HCT116 (cell line): ENCODE measurements around the gene ADNP2. TPM values are rescaled to one million over a fixed set of nuclear protein-coding genes. Genes with fewer than 3 reads are reported as not detected.

Experiments used
- ATAC-seq: fragments of 200-7000 bp; cut with Tn5 transposase; 2 replicates; pipeline ENCODE4 v1.9.1; 2020; ENCODE audit warnings: mild to moderate bottlenecking, moderate library complexity
- BruUV-seq: library from RNA; stranded (reverse); fragments of 400-500 nt; replicated peaks from 2 replicates; lab custom pipeline; 2021; lab: Mats Ljungman, UMichigan
- CTCF ChIA-PET: fragments of 300-600 bp; sonication (Branson Sonifier 250); formaldehyde crosslinking; loops from one replicate; lab custom pipeline; 2021; ENCODE audit warnings: antibody characterized with exemption; lab: Charles Lee
- POLR2A ChIA-PET: fragments of 300-600, 350-600 bp; sonication (Branson Sonifier 250); formaldehyde crosslinking; loops from one replicate; lab custom pipeline; 2021; ENCODE audit warnings: antibody characterized with exemption; lab: Charles Lee
- RAD21 ChIA-PET, 2 experiments: fragments of 300-600 bp; sonication (Branson Sonifier 250); formaldehyde crosslinking; loops; one replicate each; lab custom pipeline; 2023; ENCODE audit warnings: low total read pairs in 2 of 2; ENCODE audit not compliant: uncharacterized antibody in 2 of 2, unreplicated experiment in 2 of 2, low non-redundant PET in 1 of 2; lab: Charles Lee
- DNase-seq: peaks from one replicate; pipeline ENCODE4 v3.0.0-alpha.2; 2010; ENCODE audit warnings: low read depth, low spot score
- H2AFZ ChIP-seq: fragments of 200-600 bp; shearing (Covaris generic), sonication (generic); 2 replicates; pipeline ENCODE4 v1.6.1; 2017; ENCODE audit warnings: low read depth, mixed run types, mixed read lengths, antibody characterized with exemption, low read length; ENCODE audit not compliant: poor library complexity, severe bottlenecking
- H3K27ac ChIP-seq: 2 replicates; pipeline ENCODE4 v1.5.1; 2012; ENCODE audit warnings: low read depth, low read length
- H3K27me3 ChIP-seq: fragments of 200-600 bp; sonication (generic); 2 replicates; pipeline ENCODE4 v1.6.1; 2016; ENCODE audit warnings: mixed run types, low read length, mixed read lengths; ENCODE audit not compliant: insufficient read depth
- H3K36me3 ChIP-seq, 2 experiments: fragments of 200-500 bp in 1 of 2; fragments of 200-600 bp in 1 of 2; sonication (Bioruptor generic) in 1 of 2; sonication (generic) in 1 of 2; 2 replicates each; pipeline versions ENCODE4 v1.5.1 to v1.6.1; 2014 to 2016; ENCODE audit warnings: low read length in 2 of 2, inconsistent platforms in 1 of 2, mixed read lengths in 1 of 2, mixed run types in 1 of 2; ENCODE audit not compliant: insufficient read depth in 2 of 2, control insufficient read depth in 1 of 2
- H3K4me1 ChIP-seq, 2 experiments: fragments of 200-600 bp in 1 of 2; sonication (generic) in 1 of 2; 2 replicates each; pipeline versions ENCODE4 v1.5.1 to v1.6.1; 2012 to 2017; ENCODE audit warnings: low read length in 2 of 2, inconsistent platforms in 1 of 2, mild to moderate bottlenecking in 1 of 2, mixed read lengths in 1 of 2, mixed run types in 1 of 2, moderate library complexity in 1 of 2; ENCODE audit not compliant: insufficient read depth in 2 of 2, control insufficient read depth in 1 of 2
- H3K4me2 ChIP-seq: fragments of 200-600 bp; sonication (generic); 2 replicates; pipeline ENCODE4 v1.6.1; 2017; ENCODE audit warnings: mixed run types, low read length, mixed read lengths
- H3K4me3 ChIP-seq, 2 experiments: fragments of 200-600 bp in 1 of 2; sonication (generic) in 1 of 2; replicated peaks in 1 of 2; 2 replicates each; pipeline ENCODE4 v1.5.1; 2011 to 2016; ENCODE audit warnings: low read length in 2 of 2, control low read depth in 1 of 2, low read depth in 1 of 2, mild to moderate bottlenecking in 1 of 2, mixed read lengths in 1 of 2, mixed run types in 1 of 2
- H3K79me2 ChIP-seq: fragments of 200-600 bp; sonication (generic); 2 replicates; pipeline ENCODE4 v1.6.1; 2017; ENCODE audit warnings: mild to moderate bottlenecking, mixed run types, low read length, moderate library complexity, mixed read lengths; ENCODE audit not compliant: insufficient read depth
- H3K9ac ChIP-seq: fragments of 200-600 bp; sonication (generic); 2 replicates; pipeline ENCODE4 v1.6.1; 2016; ENCODE audit warnings: low read length, mixed read lengths
- H3K9me2 ChIP-seq: fragments of 200-600 bp; sonication (generic), shearing (Covaris generic); 2 replicates; pipeline ENCODE4 v1.6.1; 2017; ENCODE audit warnings: mixed run types, mild to moderate bottlenecking, moderate library complexity; ENCODE audit not compliant: insufficient read depth
- H3K9me3 ChIP-seq, 2 experiments: fragments of 200-500 bp in 1 of 2; fragments of 200-600 bp in 1 of 2; sonication (Bioruptor generic) in 1 of 2; sonication (generic) in 1 of 2; 2 replicates each; pipeline ENCODE4 v1.6.1; 2014 to 2017; ENCODE audit warnings: low read length in 2 of 2, mixed read lengths in 2 of 2, inconsistent platforms in 1 of 2, low read depth in 1 of 2, mild to moderate bottlenecking in 1 of 2, mixed run types in 1 of 2, moderate library complexity in 1 of 2; ENCODE audit not compliant: control insufficient read depth in 1 of 2, insufficient read depth in 1 of 2
- H4K20me1 ChIP-seq: fragments of 200-600 bp; sonication (generic), shearing (Covaris generic); 2 replicates; pipeline ENCODE4 v1.6.1; 2017; ENCODE audit warnings: mixed run types, mild to moderate bottlenecking, moderate library complexity; ENCODE audit not compliant: insufficient read depth
- CBX3 ChIP-seq: IDR thresholded peaks from 2 replicates; pipeline ENCODE4 v1.6.1; 2012; ENCODE audit warnings: low read depth
- CEBPB ChIP-seq: IDR thresholded peaks from 2 replicates; pipeline ENCODE4 v1.6.1; 2012; ENCODE audit warnings: low read depth
- EZH2 ChIP-seq: fragments of 200-600 bp; sonication (generic); IDR thresholded peaks from 2 replicates; pipeline ENCODE4 v1.6.1; 2017; ENCODE audit warnings: antibody characterized with exemption, mixed run types
- EZH2phosphoT487 ChIP-seq: fragments of 200-600 bp; IDR thresholded peaks from 2 replicates; pipeline ENCODE4 v1.6.1; 2018; ENCODE audit warnings: antibody characterized with exemption, borderline replicate concordance
- FOSL1 ChIP-seq: IDR thresholded peaks from 2 replicates; pipeline ENCODE4 v1.6.1; 2012; ENCODE audit warnings: low read depth
- JUND ChIP-seq: IDR thresholded peaks from 2 replicates; pipeline ENCODE4 v1.6.1; 2012
- MAX ChIP-seq: IDR thresholded peaks from 2 replicates; pipeline ENCODE4 v1.6.1; 2012
- POLR2A ChIP-seq: IDR thresholded peaks from 2 replicates; pipeline ENCODE4 v1.7.0; 2011; ENCODE audit warnings: borderline replicate concordance; ENCODE audit not compliant: insufficient read depth, insufficient read length; ENCODE audit errors: extremely low read depth
- POLR2AphosphoS5 ChIP-seq: IDR thresholded peaks from 2 replicates; pipeline ENCODE4 v1.6.1; 2011; ENCODE audit warnings: mild to moderate bottlenecking, low read depth, low read length, moderate library complexity
- RAD21 ChIP-seq: IDR thresholded peaks from 2 replicates; pipeline ENCODE4 v1.6.1; 2012; ENCODE audit warnings: low read depth, mild to moderate bottlenecking
- REST ChIP-seq: IDR thresholded peaks from 2 replicates; pipeline ENCODE4 v1.6.1; 2012; ENCODE audit warnings: low read depth
- SIN3A ChIP-seq: IDR thresholded peaks from 2 replicates; pipeline ENCODE4 v1.6.1; 2012; ENCODE audit warnings: low read depth
- SRF ChIP-seq: IDR thresholded peaks from 2 replicates; pipeline ENCODE4 v1.6.1; 2012; ENCODE audit warnings: low read depth
- TCF7L2 ChIP-seq: IDR thresholded peaks from 2 replicates; pipeline ENCODE4 v1.7.0; 2011; ENCODE audit warnings: borderline replicate concordance, inconsistent platforms; ENCODE audit not compliant: insufficient read depth, insufficient read length; ENCODE audit errors: extremely low read depth
- YY1 ChIP-seq: IDR thresholded peaks from 2 replicates; pipeline ENCODE4 v1.6.1; 2011; ENCODE audit warnings: low read length, low read depth, moderate library complexity, mild to moderate bottlenecking; ENCODE audit not compliant: insufficient replicate concordance; ENCODE audit errors: extremely low read depth
- ZNF274 ChIP-seq: fragments of 200-500 bp; sonication (Bioruptor generic); IDR thresholded peaks from 2 replicates; pipeline ENCODE4 v1.6.1; 2014; ENCODE audit warnings: mild to moderate bottlenecking, low read depth, low read length, inconsistent platforms
- intact Hi-C: fragments of 100-400 bp; cut with micrococcal nuclease; formaldehyde crosslinking; loops from 2 replicates; pipeline ENCODE4 v1.10.0; 2022
- total RNA-seq: library from RNA; stranded (reverse); gene quantifications from one replicate; pipeline ENCODE4 v1.2.1, GENCODE V29; 2021; ENCODE audit not compliant: unreplicated experiment
- TF ChIP-seq, protein P1 (sequence below): IDR thresholded peaks from 2 replicates; pipeline ENCODE4 v1.6.1; 2012

Gene ADNP2
- total RNA-seq, 1 experiment from 2014 or later: 45.4 TPM

GRCh38 chr18:80187956-80188642, 79.0 kb downstream of the ADNP2 start:
- intact Hi-C loops: no loop called here
- no peaks in the 10 kb centered on the region for H3K27me3 ChIP-seq
- CTCF ChIA-PET: no interaction called here
- H3K27ac ChIP-seq: no peak overlapping the region
- H3K4me1 ChIP-seq: no peaks in the 10 kb centered on the region
- H4K20me1 ChIP-seq: no peaks in the 10 kb centered on the region
- POLR2A ChIA-PET: no interaction called here
- H3K79me2 ChIP-seq: no peaks in the 10 kb centered on the region
- H3K9me2 ChIP-seq: no peaks in the 10 kb centered on the region
- H3K9ac ChIP-seq: no peak overlapping the region
- RAD21 ChIA-PET: no interaction called here
- no peaks in the 10 kb centered on the region for H3K9me3 ChIP-seq
- no TSS peak for BruUV-seq
- no peak for DNase-seq
- H3K4me3 ChIP-seq: no peak overlapping the region
- TF ChIP-seq TCF7L2 (no peak), POLR2A (no peak), SIN3A (no peak), SRF (no peak), RAD21 (no peak), ZNF274 (no peak), FOSL1 (no peak), POLR2AphosphoS5 (no peak), EZH2 (no peak), CBX3 (no peak), CEBPB (no peak), EZH2phosphoT487 (no peak), JUND (no peak), YY1 (no peak), MAX (no peak), REST (no peak)
- TF ChIP-seq, protein P1, sequence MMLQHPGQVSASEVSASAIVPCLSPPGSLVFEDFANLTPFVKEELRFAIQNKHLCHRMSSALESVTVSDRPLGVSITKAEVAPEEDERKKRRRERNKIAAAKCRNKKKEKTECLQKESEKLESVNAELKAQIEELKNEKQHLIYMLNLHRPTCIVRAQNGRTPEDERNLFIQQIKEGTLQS: no peak
- no peak overlapping the region for H2AFZ ChIP-seq
- H3K4me2 ChIP-seq: no peak overlapping the region
- no peak for ATAC-seq
- no peaks in the 10 kb centered on the region for H3K36me3 ChIP-seq
